KMS-11 (cell line): Measurements from ENCODE around the gene CD276.
"Not testable (repeated sequence)": the region's sequence is repeated elsewhere in the genome, so short reads cannot be mapped to it uniquely, and the experiment has no call there.

Source experiments
- H2AFZ ChIP-seq: fragments of 200-600 bp; sonication (generic); 2 replicates; pipeline ENCODE4 v1.6.1; 2016; ENCODE audit warnings: antibody characterized with exemption, mixed run types, low read depth
- H3K27ac ChIP-seq: fragments of 200-600 bp; sonication (generic); 2 replicates; pipeline ENCODE4 v1.6.1; 2016; ENCODE audit warnings: mild to moderate bottlenecking, mixed run types
- H3K27me3 ChIP-seq: fragments of 200-600 bp; sonication (generic); 2 replicates; pipeline ENCODE4 v1.6.1; 2017; ENCODE audit warnings: mild to moderate bottlenecking, low read depth, mixed run types, moderate library complexity; ENCODE audit not compliant: insufficient read depth
- H3K36me3 ChIP-seq: fragments of 200-600 bp; sonication (generic); 2 replicates; pipeline ENCODE4 v1.6.1; 2017; ENCODE audit warnings: mild to moderate bottlenecking, mixed run types; ENCODE audit not compliant: insufficient read depth
- H3K4me1 ChIP-seq: fragments of 200-600 bp; sonication (generic); 2 replicates; pipeline ENCODE4 v1.6.1; 2016; ENCODE audit warnings: mild to moderate bottlenecking, low read depth, mixed run types; ENCODE audit not compliant: poor library complexity, severe bottlenecking
- H3K4me2 ChIP-seq: fragments of 200-600 bp; sonication (generic); 2 replicates; pipeline ENCODE4 v1.7.0; 2016; ENCODE audit warnings: mild to moderate bottlenecking, mixed run types
- H3K4me3 ChIP-seq: fragments of 200-600 bp; sonication (generic); IDR thresholded peaks from 2 replicates; pipeline ENCODE4 v1.6.1; 2017; ENCODE audit warnings: low read depth, low read length, mixed read lengths; ENCODE audit not compliant: insufficient read depth
- H3K79me2 ChIP-seq: fragments of 200-600 bp; sonication (generic); 2 replicates; pipeline ENCODE4 v1.6.1; 2016; ENCODE audit warnings: low read depth, mixed run types; ENCODE audit not compliant: insufficient read depth
- H3K9ac ChIP-seq: fragments of 200-600 bp; sonication (generic); 2 replicates; pipeline ENCODE4 v1.6.1; 2016; ENCODE audit warnings: mild to moderate bottlenecking, mixed run types
- H4K20me1 ChIP-seq: fragments of 200-600 bp; sonication (generic); 2 replicates; pipeline ENCODE4 v1.6.1; 2016; ENCODE audit warnings: mild to moderate bottlenecking, mixed run types; ENCODE audit not compliant: insufficient read depth
- CTCF ChIP-seq: fragments of 200-600 bp; sonication (generic); conservative IDR thresholded peaks from 2 replicates; pipeline ENCODE4 v1.6.1; 2017; ENCODE audit warnings: low read depth, mild to moderate bottlenecking, antibody characterized with exemption, low read length, moderate library complexity, mixed read lengths

The CD276 gene

GRCh38 chr15:73704142-73704868 is 20.1 kb downstream of the CD276 start:
- not testable (repeated sequence) for H3K9ac ChIP-seq, H3K27ac ChIP-seq, H3K4me3 ChIP-seq, H3K79me2 ChIP-seq, H3K27me3 ChIP-seq, H3K4me1 ChIP-seq, H4K20me1 ChIP-seq, H2AFZ ChIP-seq, H3K36me3 ChIP-seq, H3K4me2 ChIP-seq

GRCh38 chr15:73704869-73705645 is 20.9 kb downstream of the CD276 start:
- no peak overlapping the region for H2AFZ ChIP-seq
- peak; percentile 83 for TF ChIP-seq CTCF
- no peaks in the 10 kb centered on the region for H3K36me3 ChIP-seq
- no peak overlapping the region for H3K9ac ChIP-seq
- no peaks in the 10 kb centered on the region for H3K79me2 ChIP-seq
- no peaks in the 10 kb centered on the region for H3K27me3 ChIP-seq
- no peak overlapping the region for H3K27ac ChIP-seq
- H3K4me1 ChIP-seq, result no peaks in the 10 kb centered on the region
- no peaks in the 10 kb centered on the region for H4K20me1 ChIP-seq
- H3K4me3 ChIP-seq, result no peak overlapping the region
- H3K4me2 ChIP-seq, result no peak overlapping the region

- Histone ChIP-seq H3K27me3 (no peaks in the 10 kb centered on the region), H3K4me1 (no peaks in the 10 kb centered on the region), H3K36me3 (no peaks in the 10 kb centered on the region), H3K27ac (no peak overlapping the region), H3K79me2 (no peaks in the 10 kb centered on the region), H3K4me2 (no peak overlapping the region), H4K20me1 (no peaks in the 10 kb centered on the region), H3K4me3 (no peak overlapping the region), H2AFZ (no peak overlapping the region), H3K9ac (no peak overlapping the region)
- no peak for TF ChIP-seq CTCF
Observed at GRCh38 chr15:73708691-73709090, 24.5 kb downstream of the CD276 start.

- H3K27ac ChIP-seq, result no peak overlapping the region
- H3K36me3 ChIP-seq, result no peaks in the 10 kb centered on the region
- no peaks in the 10 kb centered on the region for H3K27me3 ChIP-seq
- H3K4me3 ChIP-seq, result no peak overlapping the region
- no peak overlapping the region for H3K4me2 ChIP-seq
- TF ChIP-seq CTCF, result no peak
- no peaks in the 10 kb centered on the region for H3K4me1 ChIP-seq
- H3K79me2 ChIP-seq, result no peaks in the 10 kb centered on the region
- H4K20me1 ChIP-seq, result no peaks in the 10 kb centered on the region
- no peak overlapping the region for H3K9ac ChIP-seq
- no peak overlapping the region for H2AFZ ChIP-seq
Observed at GRCh38 chr15:73709241-73709640, 25.1 kb downstream of the CD276 start.

GRCh38 chr15:73709686-73710085 is 25.5 kb downstream of the CD276 start:
- no peak overlapping the region for H3K9ac ChIP-seq
- no peak overlapping the region for H3K4me2 ChIP-seq
- TF ChIP-seq CTCF, result no peak
- H4K20me1 ChIP-seq, result no peaks in the 10 kb centered on the region
- no peaks in the 10 kb centered on the region for H3K4me1 ChIP-seq
- H3K36me3 ChIP-seq, result no peaks in the 10 kb centered on the region
- no peak overlapping the region for H3K27ac ChIP-seq
- no peaks in the 10 kb centered on the region for H3K27me3 ChIP-seq
- no peaks in the 10 kb centered on the region for H3K79me2 ChIP-seq
- no peak overlapping the region for H3K4me3 ChIP-seq
- H2AFZ ChIP-seq, result no peak overlapping the region
